HG03064 (cell line): ENCODE data around the gene ZNF506.
A peak's percentile ranks its signal among the peaks of the same experiment; 100 is the strongest.
"Not testable (repeated sequence)": the region's sequence is repeated elsewhere in the genome, so short reads cannot be mapped to it uniquely, and the experiment has no call there.

Experiments used
- ATAC-seq: cut with Tn5 transposase; IDR thresholded peaks from one replicate; pipeline ENCODE4 v1.9.1; 2021; ENCODE audit warnings: low read depth; ENCODE audit not compliant: unreplicated experiment

Gene ZNF506

GRCh38 chr19:19782783-19783182, 38.8 kb downstream of the ZNF506 start:
- ATAC-seq = no peak

- ATAC-seq = not testable (repeated sequence)
Observed at GRCh38 chr19:19781791-19782190, 39.8 kb downstream of the ZNF506 start.

DNA sequence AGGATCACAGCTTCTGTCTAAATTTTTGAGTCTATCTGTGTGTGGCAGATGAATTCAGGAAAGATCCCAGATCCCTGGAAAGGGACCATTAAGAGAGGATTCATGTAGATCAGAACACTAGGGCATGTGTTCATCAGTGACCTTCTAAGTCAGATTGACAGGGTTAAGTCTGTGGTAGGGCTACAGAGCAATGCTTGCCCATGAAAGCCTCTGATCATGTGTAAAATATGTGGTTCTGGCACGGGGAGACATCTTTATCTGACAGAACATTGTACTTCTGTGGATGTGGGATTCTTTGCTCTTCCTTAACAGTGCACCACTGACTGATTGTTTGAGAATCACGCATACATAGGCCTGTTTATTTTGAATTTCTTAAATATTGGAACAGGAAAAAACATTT, 42.9 kb downstream of the ZNF506 start:
- ATAC-seq = no peak

GRCh38 chr19:19777692-19778091, 43.9 kb downstream of the ZNF506 start:
- ATAC-seq = no peak

- ATAC-seq = peak; percentile 97
Observed at GRCh38 chr19:19776206-19777008, 45.1 kb downstream of the ZNF506 start.

- peak; percentile 25 for ATAC-seq
Observed at GRCh38 chr19:19775891-19776205, 45.7 kb downstream of the ZNF506 start.

DNA sequence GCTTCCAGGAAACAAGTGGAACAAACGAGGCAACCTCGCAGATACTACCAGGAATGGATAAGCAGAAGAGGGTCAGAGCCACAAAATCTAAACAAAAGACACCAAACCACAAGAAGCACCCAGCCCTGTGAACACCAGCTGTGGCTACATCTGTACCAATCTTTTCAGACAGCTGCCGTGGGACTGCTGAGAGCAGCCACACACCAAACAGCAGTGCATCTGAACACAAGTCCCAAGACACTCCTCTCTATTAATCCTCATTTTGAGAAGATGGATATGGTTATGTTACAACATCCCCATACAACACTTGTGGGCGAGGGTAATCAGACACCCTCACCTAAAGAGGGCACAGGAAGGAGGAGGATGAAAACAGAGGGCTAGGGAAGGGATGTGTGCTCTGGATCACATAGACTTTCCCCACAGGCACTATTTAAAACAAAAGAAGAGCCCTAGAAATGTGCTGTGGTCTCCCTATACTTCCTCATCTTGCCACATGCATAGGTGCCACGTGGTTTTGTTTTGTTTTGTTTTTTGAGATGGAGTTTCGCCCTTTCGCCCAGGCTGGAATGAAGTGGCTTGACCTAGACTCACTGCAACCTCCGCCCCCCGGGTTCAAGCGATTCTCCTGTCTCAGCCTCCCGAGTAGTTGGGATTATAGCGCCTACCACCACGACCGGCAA, 47.1 kb downstream of the ZNF506 start:
- ATAC-seq = no peak

DNA sequence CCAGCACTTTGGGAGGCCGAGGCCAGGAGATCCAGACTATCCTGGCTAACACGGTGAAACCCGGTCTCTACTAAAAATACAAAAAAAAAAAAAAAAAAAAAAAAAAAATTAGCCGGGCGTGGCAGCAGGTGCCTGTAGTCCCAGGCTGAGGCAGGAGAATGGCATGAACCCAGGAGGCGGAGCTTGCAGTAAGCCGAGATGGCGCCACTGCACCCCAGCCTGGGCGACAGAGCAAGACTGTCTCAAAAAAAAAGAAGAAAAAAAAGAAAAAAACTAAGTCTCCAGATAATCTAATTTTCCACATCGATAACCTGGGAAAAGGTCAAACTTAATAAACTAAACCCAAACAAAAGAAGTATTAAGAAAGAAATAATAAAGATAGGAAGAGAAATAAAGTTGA, 49.6 kb downstream of the ZNF506 start:
- ATAC-seq = not testable (repeated sequence)

- ATAC-seq = not testable (repeated sequence)
Observed at GRCh38 chr19:19769971-19770370, 51.6 kb downstream of the ZNF506 start.

- no peak for ATAC-seq
Observed at GRCh38 chr19:19758164-19758563, 63.4 kb downstream of the ZNF506 start.

DNA sequence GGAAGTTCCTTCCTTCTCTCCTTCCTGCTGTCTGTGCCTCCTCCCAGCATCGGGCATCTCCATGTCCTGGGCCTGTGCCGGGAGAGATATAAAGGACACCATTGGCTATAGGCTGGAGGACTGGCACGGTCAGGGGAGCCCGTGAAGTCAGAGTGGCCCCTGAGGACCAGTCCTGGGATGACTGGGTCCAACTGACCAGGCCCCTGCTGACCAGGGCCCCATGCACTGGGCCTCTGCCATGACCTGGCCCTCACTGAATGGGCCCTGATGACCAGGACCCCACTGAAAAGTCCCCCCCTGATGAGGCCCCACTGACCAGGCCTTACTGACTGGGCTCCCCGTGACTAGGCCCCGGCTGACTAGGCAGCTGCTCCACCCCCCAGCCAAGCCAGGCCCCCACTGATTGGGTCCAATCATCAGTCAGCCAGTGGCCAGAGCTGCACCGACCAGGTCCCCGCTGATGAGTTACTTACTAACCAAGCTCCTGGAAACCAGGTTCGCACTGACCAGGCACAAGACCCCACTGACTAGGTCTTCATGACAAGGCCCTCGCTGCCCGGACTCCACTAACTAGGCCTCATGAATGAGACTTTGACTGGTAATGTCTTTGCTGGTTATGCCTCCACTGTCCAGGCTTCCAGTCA, 68.7 kb downstream of the ZNF506 start:
- no peak for ATAC-seq

GRCh38 chr19:19751846-19752245, 69.7 kb downstream of the ZNF506 start:
- no peak for ATAC-seq

- ATAC-seq = no peak
Observed at GRCh38 chr19:19750842-19751790, 70.4 kb downstream of the ZNF506 start.

DNA sequence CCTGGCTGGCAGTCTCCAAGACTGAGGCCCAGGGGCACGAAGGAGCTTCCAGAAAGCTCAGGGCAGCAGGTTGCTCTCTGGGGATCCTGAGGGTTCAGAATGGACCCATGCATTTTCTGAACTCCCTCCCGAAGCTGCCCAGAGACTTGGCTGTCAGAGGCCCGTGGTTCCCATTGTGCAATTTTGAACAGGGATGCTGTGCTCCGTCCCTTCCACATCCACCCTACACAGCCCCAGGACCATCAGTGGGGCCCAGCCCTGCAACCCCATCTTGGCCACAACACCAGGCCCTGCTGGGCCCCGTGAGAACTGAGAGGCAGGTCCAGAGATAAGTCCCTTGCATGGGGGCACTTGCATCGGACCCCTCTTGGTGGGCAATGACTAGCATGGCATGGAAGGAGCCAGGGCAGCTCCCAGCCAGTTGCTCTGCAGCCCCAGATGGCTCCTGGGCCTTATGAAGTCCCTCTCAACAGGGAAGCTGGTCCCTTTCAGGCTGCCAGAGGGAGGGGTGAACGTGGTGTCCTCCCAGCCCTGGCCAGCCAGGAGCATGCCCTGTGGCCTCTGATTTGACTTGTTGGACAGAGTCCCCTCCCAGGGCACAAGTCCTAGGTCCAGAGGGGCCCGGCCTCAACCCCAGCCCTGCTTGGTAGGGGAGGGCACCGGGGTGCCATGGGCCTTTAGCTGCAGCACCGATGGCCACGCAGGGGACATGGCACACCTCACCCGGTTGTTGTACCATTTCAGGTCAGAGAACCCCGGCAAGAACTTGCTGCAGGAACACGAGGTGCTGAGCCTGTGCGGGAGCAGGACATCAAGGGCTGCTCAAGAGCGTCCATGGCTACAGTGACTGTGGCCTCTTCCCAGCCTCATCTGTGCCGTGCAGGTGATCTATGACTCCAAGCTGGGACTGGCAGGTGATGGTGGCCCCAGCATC, 71.4 kb downstream of the ZNF506 start:
- ATAC-seq = no peak

GRCh38 chr19:19749117-19749907, 72.2 kb downstream of the ZNF506 start:
- ATAC-seq = no peak

GRCh38 chr19:19748249-19748938, 73.2 kb downstream of the ZNF506 start:
- no peak for ATAC-seq

- ATAC-seq = no peak
Observed at GRCh38 chr19:19747357-19748220, 74.0 kb downstream of the ZNF506 start.
